K562 (cell line): ENCODE measurements around the gene CD69. TPM values are rescaled to one million over a fixed set of nuclear protein-coding genes. Genes with fewer than 3 reads are reported as not detected.

ENCODE experiments used
- ATF1 ChIP-seq, 2 experiments: fragments of 450-650 bp in 1 of 2; IDR thresholded peaks; 2 replicates each; pipeline ENCODE4 v1.6.1; 2016; ENCODE audit warnings: missing compliant biosample characterization in 1 of 2, missing genetic modification characterization in 1 of 2
- C11orf30 ChIP-seq: fragments of 450-650 bp; IDR thresholded peaks from 2 replicates; pipeline ENCODE4 v1.6.1; 2016; ENCODE audit warnings: low read depth, mild to moderate bottlenecking
- CHD1 ChIP-seq: fragments of 200-600 bp; sonication (generic); IDR thresholded peaks from one replicate; pipeline ENCODE4 v1.6.1; 2012; ENCODE audit warnings: mild to moderate bottlenecking, moderate library complexity, low read length, inconsistent platforms
- MAZ ChIP-seq, 2 experiments: fragments of 450-650 bp in 1 of 2; sonication (generic) in 1 of 2; formaldehyde crosslinking; IDR thresholded peaks in 1 of 2; conservative IDR thresholded peaks in 1 of 2; 2 replicates each; pipeline versions ENCODE4 v1.4.0 to v1.5.0; 2020; ENCODE audit warnings: mild to moderate bottlenecking in 1 of 2, missing genetic modification reagents in 1 of 2
- RAD21 ChIP-seq, 2 experiments: fragments of 250-450 bp in 1 of 2; fragments of 450-650 bp in 1 of 2; sonication (Bioruptor Pico) in 1 of 2; formaldehyde crosslinking in 1 of 2; IDR thresholded peaks in 1 of 2; conservative IDR thresholded peaks in 1 of 2; 2 replicates each; pipeline versions ENCODE4 v1.4.0 to v1.8.0; 2020 to 2022; ENCODE audit warnings: mild to moderate bottlenecking in 2 of 2, moderate library complexity in 1 of 2
- RBFOX2 ChIP-seq: fragments of 200-400 bp; formaldehyde crosslinking; IDR thresholded peaks from 2 replicates; pipeline ENCODE4 v1.6.1; 2017; ENCODE audit warnings: low read depth, mild to moderate bottlenecking, low read length, moderate library complexity
- SMAD4 ChIP-seq: fragments of 250-450 bp; sonication (Bioruptor Pico); conservative IDR thresholded peaks from 2 replicates; pipeline ENCODE4 v1.8.0; 2021; ENCODE audit warnings: inconsistent platforms, mild to moderate bottlenecking, moderate library complexity
- ZKSCAN8 ChIP-seq: fragments of 200-800 bp; sonication (Bioruptor generic); IDR thresholded peaks from 2 replicates; pipeline ENCODE4 v1.6.1; 2016; ENCODE audit warnings: missing genetic modification characterization, missing compliant biosample characterization
- ZNF316 ChIP-seq: fragments of 450-650 bp; IDR thresholded peaks from 2 replicates; pipeline ENCODE4 v1.6.1; 2016
- ZNF384 ChIP-seq: IDR thresholded peaks from 2 replicates; pipeline ENCODE4 v1.6.1; 2012; ENCODE audit warnings: low read depth, low read length, improper control_type of control experiment
- ZNF75A ChIP-seq: fragments of 450-650 bp; formaldehyde crosslinking; IDR thresholded peaks from 2 replicates; pipeline ENCODE4 v1.4.0; 2020; ENCODE audit warnings: mild to moderate bottlenecking
- polyA plus RNA-seq, 8 experiments: library from polyadenylated mRNA; depleted of rRNA in 4 of 8; stranded (reverse) in 5 of 8; unstranded in 3 of 8; fragments of >200 nt; fragmentation: Nextera tagmentation in 2 of 8; fragmentation: Illumina TruSeq in 1 of 8; extraction: Ambion mirVana in 2 of 8; extraction: Trizol in 1 of 8; gene quantifications; 2 replicates each; pipeline versions ENCODE4 v1.2.1 to v1.2.3, GENCODE V29; 2011 to 2014; ENCODE audit warnings: inconsistent platforms in 1 of 8, missing spikeins in 1 of 8
- total RNA-seq, 7 experiments: library from RNA; depleted of rRNA in 6 of 7; stranded (reverse); fragments of >200 nt in 6 of 7; fragmentation: Illumina TruSeq in 2 of 7; extraction: Trizol in 2 of 7; gene quantifications; 2 replicates each; pipeline versions ENCODE4 v1.2.1 to v1.2.3, GENCODE V29; 2011 to 2021; ENCODE audit warnings: low replicate concordance in 1 of 7
- TF ChIP-seq, protein P1 (sequence below), 2 experiments: IDR thresholded peaks in 1 of 2; conservative IDR thresholded peaks in 1 of 2; 2 replicates each; pipeline ENCODE4 v1.6.1; 2016; ENCODE audit warnings: low read depth in 2 of 2, mild to moderate bottlenecking in 1 of 2, missing compliant biosample characterization in 1 of 2, missing genetic modification characterization in 1 of 2, moderate library complexity in 1 of 2
- TF ChIP-seq, protein P2 (sequence below), 3 experiments: IDR thresholded peaks in 2 of 3; conservative IDR thresholded peaks in 1 of 3; 2 replicates each; pipeline ENCODE4 v1.5.1; 2011 to 2012; ENCODE audit warnings: low read length in 3 of 3, mild to moderate bottlenecking in 3 of 3, control low read depth in 2 of 3, improper control_type of control experiment in 1 of 3, inconsistent platforms in 1 of 3, low read depth in 1 of 3, mixed read lengths in 1 of 3, moderate library complexity in 1 of 3; ENCODE audit not compliant: insufficient read depth in 2 of 3

The CD69 gene
- total and polyA plus RNA-seq, 9 of the 15 experiments (the other 6 are each of a cell fraction or from before 2014, with no cell fraction given) = 11.7 to 243 (median 54.4) TPM

DNA sequence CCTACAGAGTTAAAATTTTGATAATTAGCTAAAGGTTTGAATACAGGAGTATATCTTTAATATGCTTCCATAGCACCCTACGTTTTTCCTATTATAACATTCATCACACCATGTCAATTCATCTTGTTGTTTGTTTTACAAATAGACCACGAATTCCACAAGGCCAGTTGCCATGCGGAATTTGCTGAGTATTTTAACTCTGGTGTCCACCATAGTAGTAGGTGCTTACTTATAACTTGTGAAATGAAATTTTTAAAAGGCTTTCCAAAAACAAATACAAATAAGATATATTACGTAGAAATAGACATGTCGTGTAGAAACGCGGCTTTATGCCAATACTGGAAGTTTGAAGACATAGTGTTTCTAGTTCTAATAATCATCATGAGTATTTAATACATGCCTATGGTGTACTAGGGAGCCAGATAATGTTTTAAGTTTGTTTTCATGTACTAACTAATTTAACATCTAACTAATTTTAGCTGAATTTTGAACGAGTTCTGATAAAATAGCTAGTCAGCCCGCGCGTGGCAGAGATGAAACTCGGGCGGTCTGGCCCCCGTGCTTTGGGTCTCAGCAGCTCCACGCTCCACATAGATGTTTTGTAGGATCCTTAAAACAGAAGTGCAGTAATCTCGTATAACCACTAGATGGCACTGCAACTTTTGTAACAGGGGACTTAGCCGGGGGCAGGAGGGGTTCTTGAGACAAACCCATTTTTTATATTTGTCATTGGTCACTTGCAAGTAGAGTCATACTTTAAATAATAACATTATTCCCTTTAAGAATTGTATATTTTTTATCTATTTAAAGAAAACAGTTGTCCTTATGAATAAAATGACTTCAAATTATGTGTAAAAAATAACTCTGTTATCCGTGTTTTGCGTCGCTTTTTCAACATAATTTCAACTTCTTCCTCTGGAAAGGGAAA, 10.2 kb downstream of the CD69 start (continued):
- TF ChIP-seq RAD21 (CRISPR knock-in tag; conservative IDR thresholded peaks at IDR 0.05 in 1 of 2, IDR thresholded peaks at IDR 0.05 in 1 of 2) (peak; percentile 76 to 85), MAZ (CRISPR knock-in tag; conservative IDR thresholded peaks at IDR 0.05 in 1 of 2, IDR thresholded peaks at IDR 0.05 in 1 of 2) (peak in 1 of 2 experiments; percentile 93; a peak in 2 of 4 replicates), CHD1 (no peak), RBFOX2 (peak; percentile 11; the same call in 1 of the 2 replicates), ZNF316 (peak; percentile 56), ZNF75A (CRISPR knock-in tag) (no peak), ZKSCAN8 (CRISPR knock-in tag) (peak; percentile 13; the same call in 1 of the 2 replicates), C11orf30 (peak; percentile 27; the same call in 1 of the 2 replicates), ZNF384 (peak; percentile 35; the same call in 1 of the 2 replicates), ATF1 (CRISPR knock-in tag; IDR thresholded peaks at IDR 0.05) (no peak), ATF1 (tag; IDR thresholded peaks at IDR 0.05) (0 out of 2 replicates have a peak, but pooled peaks have one; percentile 12), SMAD4 (CRISPR knock-in tag) (no peak)
- TF ChIP-seq, protein P1, sequence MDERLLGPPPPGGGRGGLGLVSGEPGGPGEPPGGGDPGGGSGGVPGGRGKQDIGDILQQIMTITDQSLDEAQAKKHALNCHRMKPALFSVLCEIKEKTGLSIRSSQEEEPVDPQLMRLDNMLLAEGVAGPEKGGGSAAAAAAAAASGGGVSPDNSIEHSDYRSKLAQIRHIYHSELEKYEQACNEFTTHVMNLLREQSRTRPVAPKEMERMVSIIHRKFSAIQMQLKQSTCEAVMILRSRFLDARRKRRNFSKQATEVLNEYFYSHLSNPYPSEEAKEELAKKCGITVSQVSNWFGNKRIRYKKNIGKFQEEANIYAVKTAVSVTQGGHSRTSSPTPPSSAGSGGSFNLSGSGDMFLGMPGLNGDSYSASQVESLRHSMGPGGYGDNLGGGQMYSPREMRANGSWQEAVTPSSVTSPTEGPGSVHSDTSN (CRISPR knock-in tag; IDR thresholded peaks at IDR 0.05; ENCODE audit: low read depth) = no peak
- TF ChIP-seq, protein P1 (tag; conservative IDR thresholded peaks at IDR 0.05; ENCODE audit: low read depth) = 0 out of 2 replicates have a peak, but pooled peaks have one; percentile 27
- TF ChIP-seq, protein P2, sequence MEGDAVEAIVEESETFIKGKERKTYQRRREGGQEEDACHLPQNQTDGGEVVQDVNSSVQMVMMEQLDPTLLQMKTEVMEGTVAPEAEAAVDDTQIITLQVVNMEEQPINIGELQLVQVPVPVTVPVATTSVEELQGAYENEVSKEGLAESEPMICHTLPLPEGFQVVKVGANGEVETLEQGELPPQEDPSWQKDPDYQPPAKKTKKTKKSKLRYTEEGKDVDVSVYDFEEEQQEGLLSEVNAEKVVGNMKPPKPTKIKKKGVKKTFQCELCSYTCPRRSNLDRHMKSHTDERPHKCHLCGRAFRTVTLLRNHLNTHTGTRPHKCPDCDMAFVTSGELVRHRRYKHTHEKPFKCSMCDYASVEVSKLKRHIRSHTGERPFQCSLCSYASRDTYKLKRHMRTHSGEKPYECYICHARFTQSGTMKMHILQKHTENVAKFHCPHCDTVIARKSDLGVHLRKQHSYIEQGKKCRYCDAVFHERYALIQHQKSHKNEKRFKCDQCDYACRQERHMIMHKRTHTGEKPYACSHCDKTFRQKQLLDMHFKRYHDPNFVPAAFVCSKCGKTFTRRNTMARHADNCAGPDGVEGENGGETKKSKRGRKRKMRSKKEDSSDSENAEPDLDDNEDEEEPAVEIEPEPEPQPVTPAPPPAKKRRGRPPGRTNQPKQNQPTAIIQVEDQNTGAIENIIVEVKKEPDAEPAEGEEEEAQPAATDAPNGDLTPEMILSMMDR (IDR thresholded peaks at IDR 0.05 in 2 of 3, conservative IDR thresholded peaks at IDR 0.05 in 1 of 3; ENCODE audit: insufficient read depth in 2 of 3, low read depth in 1 of 3, low read length in 3 of 3) = peak; percentile 73 to 82 (median 74)
